Measurements from ENCODE around the gene MPV17L. TPM values are rescaled to one million over a fixed set of nuclear protein-coding genes. Genes with fewer than 3 reads are reported as not detected.
"Not testable (repeated sequence)": the region's sequence is repeated elsewhere in the genome, so short reads cannot be mapped to it uniquely, and the experiment has no call there.

MPV17L gene
- total and polyA plus RNA-seq, 2 experiments from 2014 or later = 0.54 to 1.4 TPM

GRCh38 chr16:15415511-15415985, 20.0 kb downstream of the MPV17L start:
- TF ChIP-seq EZH2 (IDR thresholded peaks at IDR 0.05; ENCODE audit: insufficient read depth, poor library complexity, severe bottlenecking) = no peak
- no peak for TF ChIP-seq EZH2phosphoT487 (IDR thresholded peaks at IDR 0.05; ENCODE audit: insufficient read depth, low read depth)
- H3K9ac ChIP-seq = no peak overlapping the region
- WGBS, 2 experiments (ENCODE audit: low coverage in 1 of 2, low lambda C conversion rate in 2 of 2, missing lambda C conversion rate in 2 of 2) = 3 to 4% methylated on average over 3 of the region's 3 CpGs
- H3K79me2 ChIP-seq (ENCODE audit: insufficient read depth) = no peaks in the 10 kb centered on the region
- no peaks in the 10 kb centered on the region for H3K9me3 ChIP-seq (ENCODE audit: low read depth)
- 0 out of 2 replicates have a peak overlapping the region, but pooled peaks have one; percentile 8 for H3K4me3 ChIP-seq
- peaks cover 15% of the 10 kb centered on the region for H3K4me1 ChIP-seq (ENCODE audit: insufficient read depth)
- no peaks in the 10 kb centered on the region for H3K27me3 ChIP-seq (replicated peaks; ENCODE audit: insufficient read depth)
- no peaks in the 10 kb centered on the region for H4K20me1 ChIP-seq (ENCODE audit: insufficient read depth)
- no peaks in the 10 kb centered on the region for H3K36me3 ChIP-seq (ENCODE audit: low read depth)
- peaks cover 11% of the 10 kb centered on the region; the same call in 1 of the 2 replicates for H3F3A ChIP-seq (ENCODE audit: insufficient read depth)
- peak overlapping the region; percentile 19 for H3K27ac ChIP-seq
- DNase-seq = peak; percentile 72
- no peak overlapping the region for H2AFZ ChIP-seq
- peak overlapping the region; percentile 62 for H3K4me2 ChIP-seq (ENCODE audit: unreplicated experiment)
- H3K9me2 ChIP-seq (ENCODE audit: insufficient read depth) = no peaks in the 10 kb centered on the region
- in situ Hi-C loops (cut with MboI) = loop anchor here (25.0 kb wide), 1 partner anchor 603 kb away; no protein-coding TSS in a partner anchor

GRCh38 chr16:15417197-15417596, 21.6 kb downstream of the MPV17L start:
- in situ Hi-C loops (cut with MboI) = loop anchor here (25.0 kb wide), 1 partner anchor 605 kb away; no protein-coding TSS in a partner anchor

GRCh38 chr16:15418206-15418605, 22.7 kb downstream of the MPV17L start:
- Histone ChIP-seq H2AFZ (no peak overlapping the region), H3K4me1 (ENCODE audit: insufficient read depth) (peaks cover 15% of the 10 kb centered on the region), H3K9me3 (ENCODE audit: low read depth) (no peaks in the 10 kb centered on the region), H3K4me3 (no peak overlapping the region), H3K9me2 (ENCODE audit: insufficient read depth) (no peaks in the 10 kb centered on the region), H3K9ac (no peak overlapping the region), H3K27ac (no peak overlapping the region), H3K36me3 (ENCODE audit: low read depth) (no peaks in the 10 kb centered on the region), H3K79me2 (ENCODE audit: insufficient read depth) (no peaks in the 10 kb centered on the region), H3K27me3 (replicated peaks; ENCODE audit: insufficient read depth) (no peaks in the 10 kb centered on the region), H3F3A (ENCODE audit: insufficient read depth) (peaks cover 11% of the 10 kb centered on the region; the same call in 1 of the 2 replicates), H3K4me2 (ENCODE audit: unreplicated experiment) (no peak overlapping the region), H4K20me1 (ENCODE audit: insufficient read depth) (no peaks in the 10 kb centered on the region)
- no peak for DNase-seq
- in situ Hi-C loops (cut with MboI) = loop anchor here (25.0 kb wide), 1 partner anchor 606 kb away; no protein-coding TSS in a partner anchor
- 94 to 99% methylated on average over 3 of the region's 3 CpGs for WGBS, 2 experiments (ENCODE audit: low coverage in 1 of 2, low lambda C conversion rate in 2 of 2, missing lambda C conversion rate in 2 of 2)
- TF ChIP-seq EZH2phosphoT487 (IDR thresholded peaks at IDR 0.05; ENCODE audit: insufficient read depth, low read depth) = no peak
- no peak for TF ChIP-seq EZH2 (IDR thresholded peaks at IDR 0.05; ENCODE audit: insufficient read depth, poor library complexity, severe bottlenecking)

More at GRCh38 chr16:15417197-15417596, 21.6 kb downstream of the MPV17L start:
- Histone ChIP-seq H3K36me3 (ENCODE audit: low read depth) (no peaks in the 10 kb centered on the region), H3K27me3 (replicated peaks; ENCODE audit: insufficient read depth) (no peaks in the 10 kb centered on the region), H3K9me3 (ENCODE audit: low read depth) (no peaks in the 10 kb centered on the region), H3K9me2 (ENCODE audit: insufficient read depth) (no peaks in the 10 kb centered on the region), H3K4me1 (ENCODE audit: insufficient read depth) (peaks cover 15% of the 10 kb centered on the region), H3K79me2 (ENCODE audit: insufficient read depth) (no peaks in the 10 kb centered on the region), H4K20me1 (ENCODE audit: insufficient read depth) (no peaks in the 10 kb centered on the region), H2AFZ (no peak overlapping the region), H3K4me2 (ENCODE audit: unreplicated experiment) (no peak overlapping the region), H3F3A (ENCODE audit: insufficient read depth) (peaks cover 11% of the 10 kb centered on the region; the same call in 1 of the 2 replicates), H3K4me3 (no peak overlapping the region), H3K27ac (no peak overlapping the region), H3K9ac (no peak overlapping the region)
- 94 to 97% methylated on average over 2 of the region's 2 CpGs for WGBS, 2 experiments (ENCODE audit: low coverage in 1 of 2, low lambda C conversion rate in 2 of 2, missing lambda C conversion rate in 2 of 2)
- TF ChIP-seq EZH2phosphoT487 (IDR thresholded peaks at IDR 0.05; ENCODE audit: insufficient read depth, low read depth) (no peak), EZH2 (IDR thresholded peaks at IDR 0.05; ENCODE audit: insufficient read depth, poor library complexity, severe bottlenecking) (no peak)
- DNase-seq = no peak

- in situ Hi-C loops (cut with MboI) = loop anchor here (25.0 kb wide), 1 partner anchor 609 kb away; no protein-coding TSS in a partner anchor
Measured at GRCh38 chr16:15421696-15422095, 26.1 kb downstream of the MPV17L start.

More at GRCh38 chr16:15421696-15422095, 26.1 kb downstream of the MPV17L start:
- not testable (repeated sequence) for H3K4me2 ChIP-seq (ENCODE audit: unreplicated experiment); H3K27me3 ChIP-seq (replicated peaks; ENCODE audit: insufficient read depth); H3K9me2 ChIP-seq (ENCODE audit: insufficient read depth); DNase-seq; H2AFZ ChIP-seq; H3K4me1 ChIP-seq (ENCODE audit: insufficient read depth); H3K27ac ChIP-seq; H3K4me3 ChIP-seq; H3K36me3 ChIP-seq (ENCODE audit: low read depth); H4K20me1 ChIP-seq (ENCODE audit: insufficient read depth); H3K9ac ChIP-seq; H3K79me2 ChIP-seq (ENCODE audit: insufficient read depth); H3K9me3 ChIP-seq (ENCODE audit: low read depth); H3F3A ChIP-seq (ENCODE audit: insufficient read depth)
- WGBS, 2 experiments (ENCODE audit: low coverage in 1 of 2, low lambda C conversion rate in 2 of 2, missing lambda C conversion rate in 2 of 2) = 83 to 85% methylated on average over 5 of the region's 5 CpGs

All from GM23248 (cell line).